IMR-90 (cell line): ENCODE measurements around the gene SYMPK. TPM values are rescaled to one million over a fixed set of nuclear protein-coding genes. Genes with fewer than 3 reads are reported as not detected.
A peak's percentile ranks its signal among the peaks of the same experiment; 100 is the strongest.

Experiments used
- ATAC-seq: fragments of 200-7000 bp; cut with Tn5 transposase; 2 replicates; pipeline ENCODE4 v1.9.1; 2020; ENCODE audit warnings: low read depth, mild to moderate bottlenecking, moderate library complexity
- BruUV-seq: library from RNA; stranded (reverse); fragments of 400-500 nt; replicated peaks from 2 replicates; lab custom pipeline; 2021; lab: Mats Ljungman, UMichigan
- CTCF ChIA-PET: fragments of 300-600 bp; formaldehyde crosslinking; extraction: SDS; loops from one replicate; lab custom pipeline; 2021; ENCODE audit warnings: antibody characterized with exemption; lab: Yijun Ruan, JAX
- POLR2A ChIA-PET: fragments of 300-600 bp; sonication (Branson Sonifier 250); formaldehyde crosslinking; loops from one replicate; lab custom pipeline; 2022; ENCODE audit warnings: antibody characterized with exemption; ENCODE audit not compliant: unreplicated experiment; lab: Charles Lee
- DNase-seq: peaks from one replicate; pipeline ENCODE4 v3.0.0; 2013
- H2AFZ ChIP-seq: replicated peaks from 2 replicates; pipeline ENCODE3; 2013; ENCODE audit warnings: low read length, mild to moderate bottlenecking; ENCODE audit not compliant: poor library complexity
- H2AK5ac ChIP-seq: 2 replicates; pipeline ENCODE4 v1.6.1; 2013; ENCODE audit warnings: low read depth, low read length, inconsistent platforms
- H2AK9ac ChIP-seq: replicated peaks from 2 replicates; pipeline ENCODE3; 2013; ENCODE audit warnings: mild to moderate bottlenecking, low read depth, low read length, moderate library complexity; ENCODE audit not compliant: poor library complexity
- H2BK120ac ChIP-seq: 2 replicates; pipeline ENCODE4 v1.6.1; 2013; ENCODE audit warnings: low read depth, low read length, inconsistent platforms
- H2BK15ac ChIP-seq: 3 replicates; pipeline ENCODE4 v1.6.1; 2013; ENCODE audit warnings: low read depth, low read length, inconsistent platforms
- H2BK20ac ChIP-seq: 2 replicates; pipeline ENCODE4 v1.6.1; 2013; ENCODE audit warnings: low read depth, mild to moderate bottlenecking, inconsistent platforms, low read length, moderate library complexity
- H2BK5ac ChIP-seq: 2 replicates; pipeline ENCODE4 v1.6.1; 2013; ENCODE audit warnings: mild to moderate bottlenecking, low read depth, low read length, inconsistent platforms; ENCODE audit not compliant: poor library complexity, severe bottlenecking
- H3K14ac ChIP-seq: replicated peaks from 2 replicates; pipeline ENCODE4 v1.6.1; 2013; ENCODE audit warnings: low read depth, low read length, inconsistent platforms
- H3K18ac ChIP-seq: 2 replicates; pipeline ENCODE4 v1.6.1; 2013; ENCODE audit warnings: low read depth, low read length, control low read depth
- H3K23ac ChIP-seq: 2 replicates; pipeline ENCODE4 v1.6.1; 2013; ENCODE audit warnings: low read depth, low read length, inconsistent platforms
- H3K27ac ChIP-seq: 2 replicates; pipeline ENCODE4 v1.5.1; 2013; ENCODE audit warnings: mild to moderate bottlenecking, control low read depth, low read length; ENCODE audit not compliant: insufficient read depth
- H3K27me3 ChIP-seq: 2 replicates; pipeline ENCODE4 v1.6.1; 2013; ENCODE audit warnings: low read length; ENCODE audit not compliant: control insufficient read depth, insufficient read depth
- H3K36me3 ChIP-seq: 2 replicates; pipeline ENCODE4 v1.6.1; 2013; ENCODE audit warnings: low read length, mixed read lengths; ENCODE audit not compliant: control insufficient read depth, insufficient read depth
- H3K4ac ChIP-seq: 2 replicates; pipeline ENCODE4 v1.6.1; 2013; ENCODE audit warnings: low read depth, low read length, inconsistent platforms
- H3K4me1 ChIP-seq: 2 replicates; pipeline ENCODE4 v1.6.1; 2013; ENCODE audit warnings: low read length, mixed read lengths; ENCODE audit not compliant: control insufficient read depth, insufficient read depth
- H3K4me2 ChIP-seq: 2 replicates; pipeline ENCODE4 v1.6.1; 2013; ENCODE audit warnings: low read depth, mild to moderate bottlenecking, control low read depth, low read length, moderate library complexity
- H3K4me3 ChIP-seq: 2 replicates; pipeline ENCODE4 v1.5.1; 2013; ENCODE audit warnings: low read depth, mild to moderate bottlenecking, control low read depth, low read length, moderate library complexity; ENCODE audit not compliant: insufficient read depth
- H3K56ac ChIP-seq: 2 replicates; pipeline ENCODE4 v1.6.1; 2013; ENCODE audit warnings: low read length, inconsistent platforms; ENCODE audit not compliant: insufficient read depth; ENCODE audit errors: extremely low read depth
- H3K79me1 ChIP-seq, 2 experiments: 2 replicates each; pipeline ENCODE4 v1.6.1; 2013; ENCODE audit warnings: low read length in 2 of 2, inconsistent platforms in 1 of 2, low read depth in 1 of 2
- H3K9ac ChIP-seq: 2 replicates; pipeline ENCODE4 v1.6.1; 2013; ENCODE audit warnings: low read depth, low read length, control low read depth
- H3K9me1 ChIP-seq: 2 replicates; pipeline ENCODE4 v1.6.1; 2013; ENCODE audit warnings: low read length, inconsistent platforms; ENCODE audit not compliant: insufficient read depth
- H3K9me3 ChIP-seq: 2 replicates; pipeline ENCODE4 v1.6.1; 2013; ENCODE audit warnings: low read length; ENCODE audit not compliant: control insufficient read depth, insufficient read depth
- H4K20me1 ChIP-seq: 2 replicates; pipeline ENCODE4 v1.6.1; 2013; ENCODE audit warnings: low read length, inconsistent platforms; ENCODE audit not compliant: insufficient read depth
- H4K5ac ChIP-seq: 2 replicates; pipeline ENCODE4 v1.6.1; 2013; ENCODE audit warnings: mild to moderate bottlenecking, low read depth, low read length, control low read depth
- H4K8ac ChIP-seq, 2 experiments: 2 replicates each; pipeline ENCODE4 v1.6.1; 2013; ENCODE audit warnings: low read depth in 2 of 2, low read length in 2 of 2, control low read depth in 1 of 2, inconsistent platforms in 1 of 2
- H4K91ac ChIP-seq: 2 replicates; pipeline ENCODE4 v1.6.1; 2013; ENCODE audit warnings: low read depth, low read length, inconsistent platforms; ENCODE audit not compliant: insufficient read depth
- CEBPB ChIP-seq: IDR thresholded peaks from 2 replicates; pipeline ENCODE4 v1.6.1; 2012; ENCODE audit warnings: low read depth, low read length, improper control_type of control experiment
- ELK1 ChIP-seq: fragments of 150-350 bp; IDR thresholded peaks from 2 replicates; pipeline ENCODE4 v1.6.1; 2016; ENCODE audit warnings: low read depth, mild to moderate bottlenecking, low read length, moderate library complexity, borderline replicate concordance
- FOS ChIP-seq: fragments of 150-350 bp; IDR thresholded peaks from 2 replicates; pipeline ENCODE4 v1.6.1; 2016; ENCODE audit warnings: low read depth, low read length
- MAFK ChIP-seq: IDR thresholded peaks from 2 replicates; pipeline ENCODE4 v1.6.1; 2012; ENCODE audit warnings: low read depth, low read length, improper control_type of control experiment
- MXI1 ChIP-seq: IDR thresholded peaks from 2 replicates; pipeline ENCODE4 v1.6.1; 2012; ENCODE audit warnings: low read depth, mild to moderate bottlenecking, low read length, moderate library complexity, borderline replicate concordance
- NFE2L2 ChIP-seq: fragments of 150-350 bp; IDR thresholded peaks from 2 replicates; pipeline ENCODE4 v1.6.1; 2016; ENCODE audit warnings: low read depth, mild to moderate bottlenecking, low read length
- POLR2A ChIP-seq: IDR thresholded peaks from 2 replicates; pipeline ENCODE4 v1.6.1; 2012; ENCODE audit warnings: mild to moderate bottlenecking, low read depth, low read length
- RAD21 ChIP-seq: IDR thresholded peaks from 2 replicates; pipeline ENCODE4 v1.6.1; 2012; ENCODE audit warnings: low read length, improper control_type of control experiment
- RCOR1 ChIP-seq: IDR thresholded peaks from 2 replicates; pipeline ENCODE4 v1.6.1; 2012; ENCODE audit warnings: mild to moderate bottlenecking, low read length, improper control_type of control experiment; ENCODE audit not compliant: insufficient replicate concordance
- SMC3 ChIP-seq: fragments of 150-350 bp; IDR thresholded peaks from 2 replicates; pipeline ENCODE4 v1.6.1; 2016; ENCODE audit warnings: low read depth, mild to moderate bottlenecking, antibody characterized with exemption, low read length, moderate library complexity
- WGBS, 2 experiments: methylation state at CpG; one replicate each; pipeline versions ENCODE4 v1.1.5 to v1.1.7; 2013; ENCODE audit warnings: missing lambda C conversion rate in 2 of 2; ENCODE audit not compliant: insufficient read length in 1 of 2; ENCODE audit errors: extremely low coverage in 2 of 2; 5-methylcytosine and 5-hydroxymethylcytosine counted together
- dilution Hi-C: fragments of 300-500 bp; cut with HindIII; formaldehyde crosslinking; loops from one replicate; pipeline ENCODE4 v1.14.3; 2018; ENCODE audit warnings: low sequenced_read_pairs; ENCODE audit not compliant: unreplicated experiment
- in situ Hi-C: fragments of 300-500 bp; cut with MboI; formaldehyde crosslinking; loops from 3 replicates; pipeline ENCODE4 v1.14.3; 2019; ENCODE audit warnings: low sequenced_read_pairs, inconsistent platforms, mixed read lengths
- intact Hi-C: fragments of 100-400 bp; cut with micrococcal nuclease; formaldehyde crosslinking; loops from 2 replicates; pipeline ENCODE4 v1.10.0; 2022
- polyA plus RNA-seq, 3 experiments: library from polyadenylated mRNA; depleted of rRNA; stranded (reverse); fragments of >200 nt; gene quantifications; 2 replicates each; pipeline ENCODE4 v1.2.3, GENCODE V29; 2012; ENCODE audit warnings: low replicate concordance in 1 of 3
- total RNA-seq: library from RNA; depleted of rRNA; stranded (reverse); fragments of >200 nt; gene quantifications from 2 replicates; pipeline ENCODE4 v1.2.3, GENCODE V29; 2012
- TF ChIP-seq, protein P1 (sequence below): fragments of 150-350 bp; IDR thresholded peaks from 2 replicates; pipeline ENCODE4 v1.6.1; 2017; ENCODE audit warnings: mild to moderate bottlenecking, antibody characterized with exemption, low read length, low read depth

Gene SYMPK
- total and polyA plus RNA-seq, 2 of the 4 experiments (the other 2 are of a cell fraction): 35.3 to 71.5 TPM

DNA sequence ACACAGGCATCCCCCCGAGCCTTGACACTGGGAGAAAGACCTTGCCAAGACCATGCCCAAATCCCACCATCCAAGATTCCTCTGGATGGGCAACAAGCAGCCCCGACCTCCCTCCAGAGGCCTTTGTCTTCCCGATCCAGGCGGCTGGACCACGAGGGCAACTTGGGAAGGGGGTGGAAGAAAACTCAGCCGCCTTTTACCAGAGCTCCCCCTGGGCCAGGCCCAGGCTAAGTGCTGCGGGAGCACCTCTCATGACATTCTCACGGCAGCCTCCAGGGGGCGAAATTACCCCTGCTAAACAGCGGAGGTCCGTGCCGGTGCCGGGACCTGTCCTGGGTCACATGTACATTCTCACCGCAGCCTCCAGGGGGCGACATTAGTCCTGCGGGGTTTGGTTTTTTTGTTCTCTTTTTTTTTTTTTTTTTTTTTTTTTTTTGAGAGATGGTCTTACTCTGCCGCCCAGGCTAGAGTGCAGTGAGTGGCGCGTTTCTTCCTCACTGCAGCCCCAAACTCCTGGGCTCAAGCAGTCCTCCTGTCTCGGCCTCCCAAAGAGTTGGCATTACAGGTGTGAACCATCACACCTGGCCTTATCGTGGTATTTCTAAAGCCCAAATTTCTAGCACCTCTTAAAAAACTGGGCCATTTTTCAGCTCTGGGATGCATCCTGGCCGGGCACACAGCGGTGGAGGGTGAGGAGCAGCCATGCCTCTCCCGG lies 45.8 kb downstream of the SYMPK start (continued):
- no peak for TF ChIP-seq FOS
- TF ChIP-seq RCOR1: no peak

DNA sequence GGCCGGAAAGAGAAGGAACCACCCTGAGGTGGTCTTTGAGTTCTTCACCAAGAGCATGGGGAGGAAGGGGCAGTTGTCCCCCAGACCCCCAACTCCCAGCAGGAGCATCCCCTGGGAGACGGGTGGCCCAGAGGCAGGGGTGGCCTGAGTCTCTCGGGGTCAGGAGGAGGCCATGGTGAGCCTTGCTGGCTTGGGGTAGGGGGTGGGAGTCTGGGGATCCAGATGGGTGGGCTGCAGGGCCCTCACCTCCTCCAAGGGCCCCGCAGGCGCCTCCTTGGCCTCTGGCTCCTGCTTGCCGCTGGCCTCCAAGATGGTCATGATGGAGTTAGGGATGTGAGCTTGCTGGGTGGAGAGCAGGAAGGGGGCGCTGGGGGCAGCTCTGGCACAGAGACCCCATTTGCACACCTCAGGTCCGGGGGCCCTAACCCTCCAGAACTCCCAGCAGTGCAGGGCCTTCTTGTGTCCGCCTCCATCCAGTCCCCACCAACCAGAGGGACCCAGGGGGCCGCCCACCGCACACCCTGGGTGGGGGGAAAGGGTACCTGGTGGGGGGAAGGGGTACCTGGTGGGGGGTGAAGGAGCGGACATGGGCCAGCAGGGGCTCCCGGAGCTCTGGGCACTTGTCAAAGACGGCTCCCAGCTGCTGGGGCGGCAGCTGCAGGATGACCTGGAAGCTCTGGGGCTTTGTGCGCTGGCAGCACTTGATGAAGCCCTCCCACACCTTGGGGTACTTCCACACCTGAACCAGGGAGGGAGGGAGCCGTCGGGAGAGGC lies 46.5 kb downstream of the SYMPK start:
- intact Hi-C loops: no loop called here
- H2AK9ac ChIP-seq: peak overlapping the region; percentile 42
- H3K18ac ChIP-seq: no peak overlapping the region
- no peaks in the 10 kb centered on the region for H3K9me3 ChIP-seq
- DNase-seq: no peak
- H3K4ac ChIP-seq: peak overlapping the region; percentile 25; the same call in 1 of the 2 replicates
- H2AK5ac ChIP-seq: no peak overlapping the region
- CTCF ChIA-PET: interaction anchor here (0.5 to 1.6 kb wide), 9 partner anchors 10 to 1518 kb away, joined by 3 to 7 read pairs (median 4); partner anchors contain the start of genes SIX5 and SNRPD2
- no peak overlapping the region for H4K5ac ChIP-seq
- H3K27me3 ChIP-seq: no peaks in the 10 kb centered on the region
- H4K91ac ChIP-seq: no peak overlapping the region
- POLR2A ChIA-PET: interaction anchor here (0.6 kb wide), 1 partner anchor 34 kb away, joined by 14 read pairs; the partner anchor contains the start of gene DMPK
- H3K23ac ChIP-seq: 0 out of 2 replicates have a peak overlapping the region, but pooled peaks have one; percentile 13
- H3K9ac ChIP-seq: no peak overlapping the region
- peaks cover 9% of the 10 kb centered on the region for H4K20me1 ChIP-seq
- H3K4me1 ChIP-seq: no peaks in the 10 kb centered on the region
- in situ Hi-C loops: no loop called here
- peak overlapping the region in 1 of 2 experiments; percentile 36; a peak in 1 of 4 replicates for H4K8ac ChIP-seq
- no peak overlapping the region for H2AFZ ChIP-seq
- no peak overlapping the region for H3K4me2 ChIP-seq
- H3K36me3 ChIP-seq: peaks cover 27% of the 10 kb centered on the region
- dilution Hi-C loops: no loop called here
- 55% methylated on average over 6 of the region's 18 CpGs; no CpG with 5 or more reads in 1 of the 2 experiments for WGBS, 2 experiments
- H3K56ac ChIP-seq: no peak overlapping the region
- no peak overlapping the region for H3K27ac ChIP-seq
- no peak overlapping the region for H2BK20ac ChIP-seq
- ATAC-seq: no peak
- no peak overlapping the region for H3K4me3 ChIP-seq
- no peak overlapping the region for H2BK120ac ChIP-seq
- no peaks in the 10 kb centered on the region for H3K9me1 ChIP-seq
- H2BK15ac ChIP-seq: no peak overlapping the region
- BruUV-seq: no TSS peak
- no peak overlapping the region for H2BK5ac ChIP-seq
- H3K14ac ChIP-seq: no peak overlapping the region
- H3K79me1 ChIP-seq: no peaks in the 10 kb centered on the region; a peak in 1 of 4 replicates
- no peak for TF ChIP-seq MAFK
- no peak for TF ChIP-seq MXI1
- TF ChIP-seq RAD21: no peak
- no peak for TF ChIP-seq ELK1
- no peak for TF ChIP-seq POLR2A
- no peak for TF ChIP-seq SMC3
- no peak for TF ChIP-seq CEBPB
- TF ChIP-seq RCOR1: no peak
- TF ChIP-seq, protein P1, sequence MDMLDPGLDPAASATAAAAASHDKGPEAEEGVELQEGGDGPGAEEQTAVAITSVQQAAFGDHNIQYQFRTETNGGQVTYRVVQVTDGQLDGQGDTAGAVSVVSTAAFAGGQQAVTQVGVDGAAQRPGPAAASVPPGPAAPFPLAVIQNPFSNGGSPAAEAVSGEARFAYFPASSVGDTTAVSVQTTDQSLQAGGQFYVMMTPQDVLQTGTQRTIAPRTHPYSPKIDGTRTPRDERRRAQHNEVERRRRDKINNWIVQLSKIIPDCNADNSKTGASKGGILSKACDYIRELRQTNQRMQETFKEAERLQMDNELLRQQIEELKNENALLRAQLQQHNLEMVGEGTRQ: no peak
- TF ChIP-seq NFE2L2: no peak
